GM18499 (cell line): ENCODE data around the gene USB1.

Experiments
- ATAC-seq: cut with Tn5 transposase; IDR thresholded peaks from one replicate; pipeline ENCODE4 v1.9.1; 2021; ENCODE audit warnings: moderate number of reproducible peaks; ENCODE audit not compliant: insufficient read depth, unreplicated experiment

The USB1 gene

DNA sequence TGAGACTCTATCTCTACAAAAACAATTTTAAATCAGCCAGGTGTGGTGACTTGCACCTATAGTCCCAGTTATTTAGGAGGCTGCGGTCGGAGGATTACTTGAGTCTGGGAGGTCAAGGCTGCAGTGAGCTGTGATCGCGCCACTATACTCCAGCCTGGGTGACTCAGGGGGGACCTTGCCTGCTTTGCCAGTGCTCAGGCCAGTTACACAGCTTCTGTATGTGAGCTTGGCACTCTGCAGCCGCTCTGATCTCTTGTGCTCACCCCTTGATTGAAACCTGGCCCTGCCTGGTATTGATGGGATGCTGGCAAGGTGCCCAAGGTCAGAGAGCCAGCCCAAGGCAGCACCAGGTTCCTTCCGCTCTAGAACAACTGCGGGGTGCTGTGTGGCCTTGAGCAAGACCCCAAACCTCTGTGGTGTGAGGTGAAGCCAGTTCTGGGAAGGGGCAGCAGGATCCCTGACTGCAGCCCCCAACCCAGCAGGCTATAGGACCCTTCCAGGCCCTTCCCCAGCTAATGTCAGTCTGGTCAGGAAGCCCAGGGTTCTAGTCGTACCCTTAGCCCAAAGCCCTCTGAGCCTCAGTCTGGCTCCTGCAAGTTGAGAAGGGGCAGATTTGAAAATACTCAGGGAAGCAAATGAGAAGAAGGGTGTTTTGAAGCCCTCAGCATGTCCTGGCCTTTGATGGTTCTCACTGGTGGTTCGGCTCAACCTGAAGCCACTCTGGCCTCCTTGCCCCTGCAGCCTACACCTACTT lies 43.2 kb downstream of the USB1 start:
- no peak for ATAC-seq

GRCh38 chr16:58045096-58045495 lies 43.9 kb downstream of the USB1 start:
- no peak for ATAC-seq

- no peak for ATAC-seq
Observed at GRCh38 chr16:58046054-58046881, 45.1 kb downstream of the USB1 start.

- ATAC-seq = no peak
Observed at GRCh38 chr16:58046936-58047335, 45.7 kb downstream of the USB1 start.

GRCh38 chr16:58047557-58048348 lies 46.5 kb downstream of the USB1 start:
- ATAC-seq = no peak

GRCh38 chr16:58048494-58049231 lies 47.5 kb downstream of the USB1 start:
- ATAC-seq = no peak

DNA sequence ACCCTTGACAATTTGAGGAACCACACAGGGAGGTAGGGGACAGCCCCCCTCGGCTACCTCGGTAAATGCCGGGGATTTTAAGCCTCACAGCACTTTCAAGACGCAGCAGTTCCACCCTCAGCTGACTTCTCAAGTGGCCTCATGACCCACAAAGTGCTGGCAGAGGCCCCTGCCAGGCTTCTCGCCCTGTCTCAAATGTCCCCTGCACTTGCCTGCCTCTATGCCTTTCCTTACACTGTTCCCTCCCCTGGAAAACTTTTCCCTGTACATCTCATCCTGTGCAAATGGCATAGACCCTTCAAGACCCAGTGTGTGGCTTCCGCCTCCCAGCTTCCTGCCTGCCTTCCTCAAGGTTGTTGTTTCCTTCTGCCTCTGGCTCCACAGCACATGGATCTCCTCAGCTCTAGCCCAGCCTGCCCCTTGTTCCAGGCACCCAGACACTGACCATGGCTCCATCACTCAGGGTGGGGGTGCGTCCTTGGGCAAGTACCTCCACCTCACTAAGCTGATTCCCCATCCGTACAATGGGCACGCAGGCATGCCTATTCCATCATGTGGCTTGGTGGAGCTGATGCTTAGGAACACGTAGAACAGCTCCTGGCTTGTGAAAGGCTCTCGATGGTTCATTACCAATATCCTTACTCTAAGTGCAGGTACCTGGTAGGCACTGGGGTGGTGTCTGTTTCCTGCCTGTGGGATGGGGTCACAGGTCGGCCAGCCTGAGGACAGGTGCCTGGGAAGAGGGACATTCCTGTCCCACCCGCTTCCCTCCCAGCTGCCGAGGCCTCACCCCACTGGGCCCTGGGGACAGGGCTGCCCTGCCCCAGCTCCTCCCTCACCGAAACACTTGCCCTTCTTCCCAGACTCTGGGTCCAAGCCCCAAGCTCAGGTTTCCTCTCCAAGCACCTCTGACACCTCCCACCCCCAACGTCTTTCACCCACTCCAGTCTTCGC lies 48.3 kb downstream of the USB1 start:
- no peak for ATAC-seq

GRCh38 chr16:58051296-58051695 lies 50.1 kb downstream of the USB1 start:
- ATAC-seq = no peak

- ATAC-seq = no peak
Observed at GRCh38 chr16:58051821-58052603, 50.8 kb downstream of the USB1 start.

DNA sequence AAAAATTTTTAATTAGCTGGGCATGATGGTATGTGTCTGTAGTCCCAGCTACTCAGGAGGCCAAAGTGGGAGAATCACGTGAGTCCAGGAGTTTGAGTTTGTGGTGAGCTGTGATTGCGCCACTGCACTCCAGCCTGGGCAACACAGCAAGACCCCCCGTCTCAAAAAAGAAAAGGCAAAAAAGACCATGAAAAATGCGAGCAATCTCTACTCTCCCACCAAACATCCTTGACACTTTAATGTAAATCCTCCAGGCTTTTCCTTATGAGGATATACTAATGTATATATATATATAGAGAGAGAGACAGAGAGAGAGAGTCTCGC lies 52.4 kb downstream of the USB1 start:
- ATAC-seq = no peak

DNA sequence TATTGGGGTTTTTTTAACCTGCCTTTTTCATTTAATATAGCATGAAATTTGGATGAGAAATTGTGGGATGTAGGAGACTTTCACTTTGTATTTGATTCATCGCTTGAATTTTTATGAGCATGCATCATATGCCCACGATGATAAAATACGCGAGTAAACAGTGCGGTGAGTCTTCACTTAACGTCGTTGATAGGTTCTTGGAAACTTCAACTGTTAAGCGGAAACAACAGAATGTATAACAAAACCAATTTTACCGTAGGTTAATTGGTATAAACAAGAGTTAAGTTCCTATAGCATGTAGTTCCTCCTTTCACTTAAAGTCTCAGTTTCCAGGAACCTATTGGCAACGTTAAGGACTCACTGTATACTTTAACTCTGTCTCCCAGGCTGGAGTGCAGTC lies 53.1 kb downstream of the USB1 start:
- ATAC-seq = no peak

GRCh38 chr16:58056580-58056979 lies 55.4 kb downstream of the USB1 start:
- no peak for ATAC-seq

DNA sequence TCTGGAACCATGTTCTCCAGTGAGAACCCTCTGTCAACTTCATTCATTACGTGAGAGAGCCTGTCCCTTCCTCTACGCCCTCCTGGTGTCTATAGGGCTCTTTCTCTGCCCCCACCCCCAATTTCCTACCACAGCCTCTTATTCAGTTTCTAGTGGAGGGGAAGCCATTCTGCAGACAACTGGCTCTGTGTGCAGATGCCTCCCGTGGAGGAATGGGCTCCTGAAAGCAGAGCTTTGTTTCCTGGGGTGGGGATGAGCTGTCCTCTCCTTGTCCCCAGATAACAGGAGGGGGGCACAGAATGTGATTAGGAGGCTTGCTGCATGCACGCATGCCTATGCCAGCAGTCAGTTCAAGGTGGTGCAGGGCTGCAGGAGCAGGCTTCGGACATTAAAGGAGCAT lies 55.9 kb downstream of the USB1 start:
- ATAC-seq = no peak

GRCh38 chr16:58057784-58058183 lies 56.6 kb downstream of the USB1 start:
- no peak for ATAC-seq

DNA sequence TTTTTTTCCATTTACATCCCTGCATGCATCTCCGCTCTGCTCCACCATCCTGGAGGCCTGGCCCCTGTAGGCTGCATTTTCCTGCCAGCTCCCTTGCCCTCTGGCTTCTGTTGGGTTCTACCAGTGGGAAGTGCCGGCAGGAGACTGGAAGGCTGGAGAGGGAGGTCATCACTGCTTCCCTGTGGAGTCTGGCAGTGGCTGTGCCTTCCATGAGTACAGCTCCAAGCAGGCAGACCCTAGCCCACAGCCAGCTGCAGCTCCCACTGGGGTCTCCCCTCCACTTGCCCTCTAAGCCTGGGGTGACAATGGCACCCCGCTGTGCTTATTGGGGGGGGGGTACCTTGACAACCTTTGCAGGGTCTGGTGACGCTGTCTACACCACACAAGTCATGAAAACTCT lies 61.6 kb downstream of the USB1 start:
- ATAC-seq = no peak

- ATAC-seq = no peak
Observed at GRCh38 chr16:58063377-58064076, 62.3 kb downstream of the USB1 start.

GRCh38 chr16:58070585-58070984 lies 69.4 kb downstream of the USB1 start:
- ATAC-seq = no peak
